ENCODE results near the gene NFASC.

NFASC gene

GRCh38 chr1:204866051-204866596, 4.5 kb upstream of the NFASC start:
- H3K4me3 ChIP-seq, result no peak overlapping the region
- no peak for DNase-seq (ENCODE audit: low read depth, low spot score)
- TF ChIP-seq FOXP2 (optimal IDR thresholded peaks at IDR 0.05; ENCODE audit: control extremely low read depth, extremely low read length, insufficient read depth) (no peak), EZH2 (IDR thresholded peaks at IDR 0.05) (no peak), POLR2AphosphoS5 (IDR thresholded peaks at IDR 0.05; ENCODE audit: borderline replicate concordance, low read depth, low read length) (no peak)

GRCh38 chr1:204867203-204867602, 3.5 kb upstream of the NFASC start:
- Histone ChIP-seq H3K27ac (no peak overlapping the region), H3K36me3 (ENCODE audit: insufficient read depth, low read length) (no peaks in the 10 kb centered on the region), H3K9ac (ENCODE audit: insufficient read length) (no peak overlapping the region), H3K4me3 (no peak overlapping the region), H3K9me3 (ENCODE audit: low read depth, low read length) (no peaks in the 10 kb centered on the region)
- DNase-seq (ENCODE audit: low read depth, low spot score), result no peak
- TF ChIP-seq POLR2AphosphoS5 (IDR thresholded peaks at IDR 0.05; ENCODE audit: borderline replicate concordance, low read depth, low read length) (no peak), EZH2 (IDR thresholded peaks at IDR 0.05) (no peak), FOXP2 (optimal IDR thresholded peaks at IDR 0.05; ENCODE audit: control extremely low read depth, extremely low read length, insufficient read depth) (no peak)

More at GRCh38 chr1:204866051-204866596, 4.5 kb upstream of the NFASC start:
- Histone ChIP-seq H3K36me3 (ENCODE audit: insufficient read depth, low read length) (no peaks in the 10 kb centered on the region), H3K9me3 (ENCODE audit: low read depth, low read length) (no peaks in the 10 kb centered on the region), H3K9ac (ENCODE audit: insufficient read length) (no peak overlapping the region), H3K27ac (no peak overlapping the region)

GRCh38 chr1:204867666-204868339, 2.9 kb upstream of the NFASC start:
- no peak overlapping the region for H3K9ac ChIP-seq (ENCODE audit: insufficient read length)
- no peaks in the 10 kb centered on the region for H3K9me3 ChIP-seq (ENCODE audit: low read depth, low read length)
- H3K27ac ChIP-seq, result no peak overlapping the region
- TF ChIP-seq FOXP2 (optimal IDR thresholded peaks at IDR 0.05; ENCODE audit: control extremely low read depth, extremely low read length, insufficient read depth), result no peak
- TF ChIP-seq POLR2AphosphoS5 (IDR thresholded peaks at IDR 0.05; ENCODE audit: borderline replicate concordance, low read depth, low read length), result no peak
- no peak for TF ChIP-seq EZH2 (IDR thresholded peaks at IDR 0.05)
- no peak overlapping the region for H3K4me3 ChIP-seq
- no peaks in the 10 kb centered on the region for H3K36me3 ChIP-seq (ENCODE audit: insufficient read depth, low read length)
- DNase-seq (ENCODE audit: low read depth, low spot score), result no peak

- Histone ChIP-seq H3K27ac (no peak overlapping the region), H3K4me3 (no peak overlapping the region), H3K9ac (ENCODE audit: insufficient read length) (no peak overlapping the region), H3K36me3 (ENCODE audit: insufficient read depth, low read length) (no peaks in the 10 kb centered on the region), H3K9me3 (ENCODE audit: low read depth, low read length) (no peaks in the 10 kb centered on the region)
- DNase-seq (ENCODE audit: low read depth, low spot score), result no peak
- TF ChIP-seq POLR2AphosphoS5 (IDR thresholded peaks at IDR 0.05; ENCODE audit: borderline replicate concordance, low read depth, low read length) (no peak), EZH2 (IDR thresholded peaks at IDR 0.05) (no peak), FOXP2 (optimal IDR thresholded peaks at IDR 0.05; ENCODE audit: control extremely low read depth, extremely low read length, insufficient read depth) (no peak)
These were observed 2.3 kb upstream of the NFASC start for GRCh38 chr1:204868340-204868700.

GRCh38 chr1:204869097-204869496, 1.6 kb upstream of the NFASC start:
- DNase-seq (ENCODE audit: low read depth, low spot score), result no peak
- H3K36me3 ChIP-seq (ENCODE audit: insufficient read depth, low read length), result no peaks in the 10 kb centered on the region
- no peak overlapping the region for H3K27ac ChIP-seq
- no peak for TF ChIP-seq POLR2AphosphoS5 (IDR thresholded peaks at IDR 0.05; ENCODE audit: borderline replicate concordance, low read depth, low read length)
- no peak for TF ChIP-seq FOXP2 (optimal IDR thresholded peaks at IDR 0.05; ENCODE audit: control extremely low read depth, extremely low read length, insufficient read depth)
- TF ChIP-seq EZH2 (IDR thresholded peaks at IDR 0.05), result no peak
- no peak overlapping the region for H3K9ac ChIP-seq (ENCODE audit: insufficient read length)
- no peak overlapping the region for H3K4me3 ChIP-seq
- H3K9me3 ChIP-seq (ENCODE audit: low read depth, low read length), result no peaks in the 10 kb centered on the region

- H3K9ac ChIP-seq (ENCODE audit: insufficient read length), result no peak overlapping the region
- no peak for TF ChIP-seq EZH2 (IDR thresholded peaks at IDR 0.05)
- TF ChIP-seq POLR2AphosphoS5 (IDR thresholded peaks at IDR 0.05; ENCODE audit: borderline replicate concordance, low read depth, low read length), result no peak
- no peak for TF ChIP-seq FOXP2 (optimal IDR thresholded peaks at IDR 0.05; ENCODE audit: control extremely low read depth, extremely low read length, insufficient read depth)
- DNase-seq (ENCODE audit: low read depth, low spot score), result no peak
- H3K9me3 ChIP-seq (ENCODE audit: low read depth, low read length), result no peaks in the 10 kb centered on the region
- no peaks in the 10 kb centered on the region for H3K36me3 ChIP-seq (ENCODE audit: insufficient read depth, low read length)
- no peak overlapping the region for H3K27ac ChIP-seq
- H3K4me3 ChIP-seq, result no peak overlapping the region
These were observed 859 bp downstream of the NFASC start for GRCh38 chr1:204871405-204872037.

GRCh38 chr1:204872262-204872881, 1.7 kb downstream of the NFASC start:
- no peak for DNase-seq (ENCODE audit: low read depth, low spot score)
- Histone ChIP-seq H3K27ac (no peak overlapping the region), H3K9me3 (ENCODE audit: low read depth, low read length) (no peaks in the 10 kb centered on the region), H3K36me3 (ENCODE audit: insufficient read depth, low read length) (no peaks in the 10 kb centered on the region), H3K4me3 (no peak overlapping the region), H3K9ac (ENCODE audit: insufficient read length) (no peak overlapping the region)
- TF ChIP-seq EZH2 (IDR thresholded peaks at IDR 0.05) (no peak), FOXP2 (optimal IDR thresholded peaks at IDR 0.05; ENCODE audit: control extremely low read depth, extremely low read length, insufficient read depth) (no peak), POLR2AphosphoS5 (IDR thresholded peaks at IDR 0.05; ENCODE audit: borderline replicate concordance, low read depth, low read length) (no peak)

GRCh38 chr1:204873176-204873575, 2.5 kb downstream of the NFASC start:
- no peaks in the 10 kb centered on the region for H3K9me3 ChIP-seq (ENCODE audit: low read depth, low read length)
- H3K27ac ChIP-seq, result no peak overlapping the region
- no peak for TF ChIP-seq POLR2AphosphoS5 (IDR thresholded peaks at IDR 0.05; ENCODE audit: borderline replicate concordance, low read depth, low read length)
- no peak for TF ChIP-seq EZH2 (IDR thresholded peaks at IDR 0.05)
- TF ChIP-seq FOXP2 (optimal IDR thresholded peaks at IDR 0.05; ENCODE audit: control extremely low read depth, extremely low read length, insufficient read depth), result no peak
- no peak overlapping the region for H3K4me3 ChIP-seq
- H3K9ac ChIP-seq (ENCODE audit: insufficient read length), result no peak overlapping the region
- H3K36me3 ChIP-seq (ENCODE audit: insufficient read depth, low read length), result no peaks in the 10 kb centered on the region
- no peak for DNase-seq (ENCODE audit: low read depth, low spot score)
